GM18873 (cell line): ENCODE results near the gene RHEB.

Source experiments
- ATAC-seq: cut with Tn5 transposase; IDR thresholded peaks from one replicate; pipeline ENCODE4 v1.9.1; 2021; ENCODE audit warnings: mild to moderate bottlenecking, moderate library complexity, moderate number of reproducible peaks; ENCODE audit not compliant: unreplicated experiment, low FRiP score

The RHEB gene

GRCh38 chr7:151435103-151435916, 84.4 kb downstream of the RHEB start:
- no peak for ATAC-seq

GRCh38 chr7:151434549-151434948, 85.1 kb downstream of the RHEB start:
- no peak for ATAC-seq

- no peak for ATAC-seq
These were observed 85.8 kb downstream of the RHEB start for GRCh38 chr7:151433721-151434400.

GRCh38 chr7:151432658-151433521, 86.8 kb downstream of the RHEB start:
- no peak for ATAC-seq

GRCh38 chr7:151431768-151432311, 87.9 kb downstream of the RHEB start:
- no peak for ATAC-seq

GRCh38 chr7:151431281-151431767, 88.4 kb downstream of the RHEB start:
- ATAC-seq, result no peak

GRCh38 chr7:151430391-151431205, 89.1 kb downstream of the RHEB start:
- ATAC-seq, result no peak

- no peak for ATAC-seq
These were observed 89.9 kb downstream of the RHEB start for GRCh38 chr7:151429560-151430331.

GRCh38 chr7:151429237-151429559, 90.5 kb downstream of the RHEB start:
- ATAC-seq, result no peak

GRCh38 chr7:151428378-151429236, 91.1 kb downstream of the RHEB start:
- ATAC-seq, result no peak

- no peak for ATAC-seq
These were observed 91.9 kb downstream of the RHEB start for GRCh38 chr7:151427705-151428377.

- no peak for ATAC-seq
These were observed 92.6 kb downstream of the RHEB start for GRCh38 chr7:151426904-151427704.

GRCh38 chr7:151426441-151426903, 93.2 kb downstream of the RHEB start:
- ATAC-seq, result no peak

GRCh38 chr7:151425670-151426440, 93.8 kb downstream of the RHEB start:
- no peak for ATAC-seq

- no peak for ATAC-seq
These were observed 94.9 kb downstream of the RHEB start for GRCh38 chr7:151424799-151425198.

- no peak for ATAC-seq
These were observed 95.8 kb downstream of the RHEB start for GRCh38 chr7:151423936-151424335.
